Progenitor cell of endocrine pancreas (in vitro differentiated cells): ENCODE data around the gene CENPH. TPM values are rescaled to one million over a fixed set of nuclear protein-coding genes. Genes with fewer than 3 reads are reported as not detected.
A peak's percentile ranks its signal among the peaks of the same experiment; 100 is the strongest.

Experiments
- DNase-seq: peaks from one replicate; pipeline ENCODE4 v3.0.0; 2021; ENCODE audit warnings: low spot score; ENCODE audit not compliant: unreplicated experiment
- H3K27ac Mint-ChIP-seq: 2 replicates; pipeline ENCODE4 v1.8.0; 2021; ENCODE audit warnings: mild to moderate bottlenecking, moderate library complexity, mixed read lengths
- H3K27me3 Mint-ChIP-seq: 2 replicates; pipeline ENCODE4 v1.8.0; 2021; ENCODE audit warnings: mixed read lengths
- H3K36me3 Mint-ChIP-seq: 2 replicates; pipeline ENCODE4 v1.8.0; 2022; ENCODE audit warnings: mixed read lengths; ENCODE audit not compliant: insufficient read depth
- H3K4me1 Mint-ChIP-seq: 2 replicates; pipeline ENCODE4 v1.8.0; 2021; ENCODE audit warnings: low read depth, mixed read lengths
- H3K4me3 Mint-ChIP-seq: 2 replicates; pipeline ENCODE4 v1.8.0; 2021; ENCODE audit warnings: low read depth, mild to moderate bottlenecking, moderate library complexity, mixed read lengths
- H3K9me3 Mint-ChIP-seq: 2 replicates; pipeline ENCODE4 v1.8.0; 2021; ENCODE audit warnings: low read depth, mixed read lengths
- total RNA-seq: library from RNA; stranded (reverse); gene quantifications from 2 replicates; pipeline ENCODE4 v1.2.1, GENCODE V29; 2021
- TF ChIP-seq, protein P1 (sequence below): fragments of 200-600 bp; sonication (generic); IDR thresholded peaks from one replicate; pipeline ENCODE4 v1.5.0; 2021; ENCODE audit warnings: antibody characterized with exemption, mild to moderate bottlenecking; ENCODE audit not compliant: unreplicated experiment

Gene CENPH
- total RNA-seq, 1 donor from 2014 or later, result 22.2 TPM

DNA sequence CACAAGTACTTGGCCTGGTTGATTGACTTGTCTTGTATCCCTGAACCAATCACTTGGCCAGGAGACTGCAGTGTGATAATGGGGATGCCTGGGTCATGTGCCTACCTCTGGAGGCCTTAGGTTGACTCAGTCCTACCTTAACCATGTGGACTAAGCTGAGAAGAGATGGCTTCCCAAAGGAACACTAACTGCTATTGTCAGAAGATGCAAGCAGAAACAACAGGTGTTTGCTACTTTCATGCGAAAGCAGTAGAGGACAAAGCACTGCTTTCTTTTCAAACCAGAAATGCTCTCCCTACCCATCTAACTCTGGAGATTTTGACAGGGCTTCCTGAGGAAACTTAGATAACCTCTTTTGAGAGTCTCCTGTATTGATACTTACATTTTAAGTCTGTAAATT is 68.2 kb downstream of the CENPH start:
- Mint-ChIP-seq H3K4me3 (no peak overlapping the region), H3K27ac (peak overlapping the region; percentile 82), H3K9me3 (no peaks in the 10 kb centered on the region), H3K36me3 (peaks cover 18% of the 10 kb centered on the region), H3K27me3 (no peaks in the 10 kb centered on the region), H3K4me1 (no peaks in the 10 kb centered on the region)
- TF ChIP-seq, protein P1, sequence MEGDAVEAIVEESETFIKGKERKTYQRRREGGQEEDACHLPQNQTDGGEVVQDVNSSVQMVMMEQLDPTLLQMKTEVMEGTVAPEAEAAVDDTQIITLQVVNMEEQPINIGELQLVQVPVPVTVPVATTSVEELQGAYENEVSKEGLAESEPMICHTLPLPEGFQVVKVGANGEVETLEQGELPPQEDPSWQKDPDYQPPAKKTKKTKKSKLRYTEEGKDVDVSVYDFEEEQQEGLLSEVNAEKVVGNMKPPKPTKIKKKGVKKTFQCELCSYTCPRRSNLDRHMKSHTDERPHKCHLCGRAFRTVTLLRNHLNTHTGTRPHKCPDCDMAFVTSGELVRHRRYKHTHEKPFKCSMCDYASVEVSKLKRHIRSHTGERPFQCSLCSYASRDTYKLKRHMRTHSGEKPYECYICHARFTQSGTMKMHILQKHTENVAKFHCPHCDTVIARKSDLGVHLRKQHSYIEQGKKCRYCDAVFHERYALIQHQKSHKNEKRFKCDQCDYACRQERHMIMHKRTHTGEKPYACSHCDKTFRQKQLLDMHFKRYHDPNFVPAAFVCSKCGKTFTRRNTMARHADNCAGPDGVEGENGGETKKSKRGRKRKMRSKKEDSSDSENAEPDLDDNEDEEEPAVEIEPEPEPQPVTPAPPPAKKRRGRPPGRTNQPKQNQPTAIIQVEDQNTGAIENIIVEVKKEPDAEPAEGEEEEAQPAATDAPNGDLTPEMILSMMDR, result no peak
- DNase-seq, result no peak

Other genes with a start within 250 kb of the CENPH start
- gene SLC30A5, start 95.6 kb upstream of the CENPH start, total RNA-seq, result 43.5 and 45.0 TPM in 2 replicates
- 104 and 105 TPM in 2 replicates for gene CCNB1, start 22.4 kb upstream of the CENPH start, total RNA-seq
- gene CDK7, start 45.3 kb downstream of the CENPH start, total RNA-seq, result 30.8 TPM in 2 replicates
- 10.8 and 15.5 TPM in 2 replicates for gene CCDC125, start 143.2 kb downstream of the CENPH start, total RNA-seq
- 34.0 and 36.1 TPM in 2 replicates for gene AK6, start 179.9 kb downstream of the CENPH start, total RNA-seq
- gene TAF9, start 179.9 kb downstream of the CENPH start, total RNA-seq, result 53.4 and 58.9 TPM in 2 replicates
- 35.3 and 36.4 TPM in 2 replicates for gene RAD17, start 180.2 kb downstream of the CENPH start, total RNA-seq
- 67.0 and 71.6 TPM in 2 replicates for gene MARVELD2, start 225.5 kb downstream of the CENPH start, total RNA-seq